Measurements from ENCODE around the gene PPP6R3.

PPP6R3 gene

DNA sequence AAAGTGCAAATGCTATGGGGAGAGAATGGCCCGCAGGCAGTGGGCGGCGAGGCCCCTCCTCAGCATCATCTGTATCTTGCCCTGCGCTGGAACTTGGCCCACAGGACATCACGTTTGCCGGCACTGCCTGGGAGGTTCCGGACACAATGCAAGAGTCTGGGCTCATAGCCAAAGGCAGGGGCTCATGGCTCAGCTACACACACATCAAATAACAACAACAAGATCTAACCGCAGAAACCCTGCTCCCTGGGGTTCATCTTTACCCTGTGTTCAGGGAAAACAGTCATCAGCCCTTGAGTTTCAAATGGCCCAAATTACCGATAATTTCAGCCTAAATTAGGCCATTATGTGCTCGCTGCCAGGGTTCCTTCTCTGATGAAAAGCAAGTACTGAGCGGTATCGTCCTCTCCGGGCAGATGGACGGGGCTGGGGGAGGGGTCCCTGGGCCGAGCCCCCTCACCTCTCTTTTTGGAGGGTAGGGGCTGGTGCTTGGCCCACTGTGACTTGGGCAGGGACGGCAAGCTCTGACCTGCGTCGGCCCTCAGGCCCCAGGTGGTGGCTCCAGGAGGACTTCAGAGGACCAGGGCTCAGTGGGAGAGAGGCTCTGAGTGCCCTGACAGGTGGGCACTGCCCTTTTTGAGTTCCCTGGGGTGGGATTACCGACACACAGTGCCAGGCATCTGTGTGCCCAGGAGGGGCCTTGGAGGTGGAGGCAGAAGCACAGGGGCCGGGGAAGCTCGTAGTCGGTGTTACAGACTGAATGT lies 198.8 kb downstream of the PPP6R3 start:
- H3K27me3 ChIP-seq (replicated peaks): peaks cover 58% of the 10 kb centered on the region
- TF ChIP-seq, protein P1, sequence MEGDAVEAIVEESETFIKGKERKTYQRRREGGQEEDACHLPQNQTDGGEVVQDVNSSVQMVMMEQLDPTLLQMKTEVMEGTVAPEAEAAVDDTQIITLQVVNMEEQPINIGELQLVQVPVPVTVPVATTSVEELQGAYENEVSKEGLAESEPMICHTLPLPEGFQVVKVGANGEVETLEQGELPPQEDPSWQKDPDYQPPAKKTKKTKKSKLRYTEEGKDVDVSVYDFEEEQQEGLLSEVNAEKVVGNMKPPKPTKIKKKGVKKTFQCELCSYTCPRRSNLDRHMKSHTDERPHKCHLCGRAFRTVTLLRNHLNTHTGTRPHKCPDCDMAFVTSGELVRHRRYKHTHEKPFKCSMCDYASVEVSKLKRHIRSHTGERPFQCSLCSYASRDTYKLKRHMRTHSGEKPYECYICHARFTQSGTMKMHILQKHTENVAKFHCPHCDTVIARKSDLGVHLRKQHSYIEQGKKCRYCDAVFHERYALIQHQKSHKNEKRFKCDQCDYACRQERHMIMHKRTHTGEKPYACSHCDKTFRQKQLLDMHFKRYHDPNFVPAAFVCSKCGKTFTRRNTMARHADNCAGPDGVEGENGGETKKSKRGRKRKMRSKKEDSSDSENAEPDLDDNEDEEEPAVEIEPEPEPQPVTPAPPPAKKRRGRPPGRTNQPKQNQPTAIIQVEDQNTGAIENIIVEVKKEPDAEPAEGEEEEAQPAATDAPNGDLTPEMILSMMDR (IDR thresholded peaks at IDR 0.05; ENCODE audit: low read depth, low read length, missing control alignments): no peak
- H3K27ac ChIP-seq: no peak overlapping the region
- no peaks in the 10 kb centered on the region for H3K36me3 ChIP-seq (replicated peaks)
- in situ Hi-C loops (cut with HindIII; ENCODE audit: low pct_ligation_motif_present, low sequenced_read_pairs): no loop called here
- H3K4me3 ChIP-seq (ENCODE audit: low read depth, low read length): no peak overlapping the region
- peak; percentile 98 for DNase-seq

DNA sequence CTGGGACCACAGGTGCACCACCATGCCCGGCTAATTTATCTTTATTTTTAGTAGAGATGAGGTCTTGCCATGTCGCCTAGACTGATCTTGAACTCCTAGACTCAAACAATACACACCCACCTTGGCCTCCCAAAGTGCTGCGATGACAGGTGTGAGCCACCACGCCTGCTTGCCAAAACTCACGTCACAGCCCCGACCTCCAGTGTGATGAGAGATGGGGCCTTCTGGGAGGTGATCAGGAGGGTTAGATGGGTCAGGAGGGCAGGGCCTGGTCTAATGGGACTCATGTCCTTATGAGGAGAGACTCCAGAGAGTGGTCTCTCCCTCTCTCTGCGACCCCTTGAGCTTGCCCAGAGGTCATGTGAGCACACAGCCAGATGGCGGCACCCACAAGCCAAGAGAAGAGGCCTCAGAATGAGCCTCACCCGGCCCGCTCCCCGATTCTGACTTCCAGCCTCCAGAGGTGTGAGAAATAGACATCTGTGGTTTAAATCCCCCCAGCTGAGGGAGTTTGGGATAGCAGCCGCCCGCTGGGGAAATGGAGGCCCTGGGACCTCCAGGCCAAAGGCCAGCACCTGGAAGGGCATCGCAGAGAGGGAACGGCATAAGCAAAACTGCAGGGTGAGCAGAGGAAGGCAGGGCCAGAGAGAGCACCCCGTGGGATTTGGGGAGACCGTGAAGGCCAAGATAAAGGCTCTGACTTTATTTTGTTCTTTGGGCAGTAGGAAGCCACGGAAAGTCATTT lies 199.7 kb downstream of the PPP6R3 start:
- TF ChIP-seq, protein P1 (IDR thresholded peaks at IDR 0.05; ENCODE audit: low read depth, low read length, missing control alignments): no peak
- Histone ChIP-seq H3K27ac (no peak overlapping the region), H3K36me3 (replicated peaks) (no peaks in the 10 kb centered on the region), H3K27me3 (replicated peaks) (peaks cover 59% of the 10 kb centered on the region), H3K4me3 (ENCODE audit: low read depth, low read length) (no peak overlapping the region)
- in situ Hi-C loops (cut with HindIII; ENCODE audit: low pct_ligation_motif_present, low sequenced_read_pairs): no loop called here
- no peak for DNase-seq

DNA sequence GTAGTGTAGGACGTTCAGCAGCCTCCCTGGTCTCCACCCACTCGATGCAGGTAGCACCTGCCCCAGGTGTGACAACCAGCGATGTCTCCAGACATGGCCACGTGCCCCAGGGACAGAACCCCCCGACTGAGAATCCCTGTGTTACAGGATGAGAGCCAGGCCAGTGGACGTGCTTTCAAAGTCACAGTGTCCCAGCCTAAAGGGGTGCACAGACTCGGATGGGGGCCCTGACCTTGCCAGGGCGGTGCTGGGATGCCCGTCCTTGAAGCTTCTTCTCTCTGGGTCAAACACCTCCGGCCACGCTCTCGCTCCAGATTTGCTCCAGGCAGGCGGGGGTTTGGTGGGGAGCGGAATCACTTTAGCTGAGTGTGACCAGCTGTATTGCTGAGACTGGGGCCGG lies 200.5 kb downstream of the PPP6R3 start:
- Histone ChIP-seq H3K4me3 (ENCODE audit: low read depth, low read length) (no peak overlapping the region), H3K36me3 (replicated peaks) (no peaks in the 10 kb centered on the region), H3K27me3 (replicated peaks) (peaks cover 58% of the 10 kb centered on the region), H3K27ac (no peak overlapping the region)
- DNase-seq: no peak
- in situ Hi-C loops (cut with HindIII; ENCODE audit: low pct_ligation_motif_present, low sequenced_read_pairs): no loop called here
- TF ChIP-seq, protein P1 (IDR thresholded peaks at IDR 0.05; ENCODE audit: low read depth, low read length, missing control alignments): no peak

DNA sequence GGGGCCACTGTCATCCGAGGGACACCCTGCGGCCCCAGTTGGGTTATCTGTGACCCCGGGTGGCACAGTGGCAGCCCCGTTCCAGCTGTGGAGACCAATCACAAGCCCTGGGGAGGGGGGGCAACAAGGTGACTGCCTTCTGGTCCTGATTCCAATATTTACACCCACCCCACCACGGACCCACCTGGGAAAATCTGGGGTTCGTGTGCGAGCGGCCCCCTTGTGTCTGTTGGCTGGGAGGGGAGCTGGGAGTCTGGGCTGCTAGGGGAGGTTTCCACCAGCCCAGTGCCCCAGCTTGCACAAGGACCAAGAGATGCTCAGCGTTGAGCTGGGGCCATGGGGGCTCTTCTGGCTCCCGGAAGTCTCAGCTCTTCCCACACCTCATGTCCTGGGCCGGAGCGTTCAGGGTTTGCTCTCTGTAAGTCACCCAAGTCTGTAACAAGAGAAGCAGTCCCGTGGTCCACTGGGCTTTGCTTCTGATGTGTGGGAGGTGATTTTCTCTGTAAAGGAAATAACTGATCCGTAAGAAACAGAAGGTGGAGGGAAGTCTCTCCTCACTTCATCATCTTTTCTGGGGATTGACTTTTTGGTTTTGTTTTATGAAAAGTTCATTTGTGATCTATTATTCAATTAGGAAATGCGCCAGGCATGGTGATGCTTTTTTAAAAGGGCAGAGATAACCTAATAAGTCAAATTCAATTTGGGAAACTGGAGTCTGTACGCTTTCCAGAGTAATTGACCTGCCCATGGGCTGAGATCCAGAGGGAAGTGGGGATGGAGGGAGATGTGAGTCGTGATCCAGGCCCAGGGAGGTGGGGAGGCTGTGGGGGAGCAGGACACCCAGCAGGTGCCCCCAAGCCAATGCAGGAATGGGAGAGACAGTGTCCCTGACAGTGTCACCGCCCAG lies 201.4 kb downstream of the PPP6R3 start:
- in situ Hi-C loops (cut with HindIII; ENCODE audit: low pct_ligation_motif_present, low sequenced_read_pairs): no loop called here
- Histone ChIP-seq H3K27me3 (replicated peaks) (peaks cover 54% of the 10 kb centered on the region), H3K36me3 (replicated peaks) (no peaks in the 10 kb centered on the region), H3K4me3 (ENCODE audit: low read depth, low read length) (no peak overlapping the region), H3K27ac (no peak overlapping the region)
- TF ChIP-seq, protein P1 (IDR thresholded peaks at IDR 0.05; ENCODE audit: low read depth, low read length, missing control alignments): no peak
- no peak for DNase-seq

DNA sequence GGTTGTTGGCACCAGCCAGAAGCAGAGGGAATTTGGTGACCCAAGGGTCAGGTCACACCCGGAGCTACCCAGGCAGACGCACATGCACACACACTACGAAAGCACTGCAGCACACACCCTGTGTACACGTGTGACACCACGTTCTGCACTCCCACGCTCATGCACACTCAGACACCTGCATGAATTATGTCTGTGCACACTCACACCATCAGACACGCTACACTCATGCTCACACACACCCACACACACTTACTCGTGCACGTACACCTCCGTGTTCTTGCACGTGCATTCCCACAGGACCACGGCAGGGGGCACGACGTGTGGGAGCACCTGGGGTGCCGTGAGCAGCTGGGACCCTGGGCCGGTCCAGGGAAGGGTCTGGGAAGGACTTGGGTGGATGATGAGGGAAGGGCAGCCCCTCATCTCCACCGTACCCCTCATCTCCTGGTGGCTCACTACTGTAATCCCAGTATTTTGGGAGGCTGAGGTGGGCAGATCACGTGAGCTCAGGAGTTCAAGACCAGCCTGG lies 203.0 kb downstream of the PPP6R3 start:
- DNase-seq: no peak
- in situ Hi-C loops (cut with HindIII; ENCODE audit: low pct_ligation_motif_present, low sequenced_read_pairs): no loop called here
- H3K4me3 ChIP-seq (ENCODE audit: low read depth, low read length): no peak overlapping the region
- peaks cover 44% of the 10 kb centered on the region for H3K27me3 ChIP-seq (replicated peaks)
- TF ChIP-seq, protein P1 (IDR thresholded peaks at IDR 0.05; ENCODE audit: low read depth, low read length, missing control alignments): no peak
- H3K36me3 ChIP-seq (replicated peaks): no peaks in the 10 kb centered on the region
- H3K27ac ChIP-seq: no peak overlapping the region
